Activated naive CD4-positive, alpha-beta T cell treated with anti-CD3 and anti-CD28 coated beads, Interleukin-2, amount 10 ng/mL, durations not matched to agents 7 days and 5 days (primary cell): ENCODE results near the gene CDK7.
A peak's percentile ranks its signal among the peaks of the same experiment; 100 is the strongest.

Source experiments
- CTCF ChIA-PET: fragments of 350-600 bp; sonication (Branson Sonifier 250); formaldehyde crosslinking; loops from one replicate; lab custom pipeline; 2021; ENCODE audit warnings: antibody characterized with exemption; lab: Charles Lee
- DNase-seq: peaks from one replicate; pipeline ENCODE4 v3.0.0-alpha.2; 2020
- H3K27ac Mint-ChIP-seq: one replicate; pipeline ENCODE4 v1.8.0; 2021; ENCODE audit warnings: mild to moderate bottlenecking, moderate library complexity, mixed read lengths
- H3K27me3 Mint-ChIP-seq: one replicate; pipeline ENCODE4 v1.8.0; 2021; ENCODE audit warnings: mild to moderate bottlenecking, mixed read lengths
- H3K36me3 Mint-ChIP-seq: one replicate; pipeline ENCODE4 v1.8.0; 2021; ENCODE audit warnings: mixed read lengths
- H3K4me1 Mint-ChIP-seq: one replicate; pipeline ENCODE4 v1.8.0; 2021; ENCODE audit warnings: mixed read lengths
- H3K4me3 Mint-ChIP-seq: one replicate; pipeline ENCODE4 v1.8.0; 2021; ENCODE audit warnings: mild to moderate bottlenecking, moderate library complexity, mixed read lengths
- H3K9me3 Mint-ChIP-seq: one replicate; pipeline ENCODE4 v1.8.0; 2021; ENCODE audit warnings: mixed read lengths

CDK7 gene

DNA sequence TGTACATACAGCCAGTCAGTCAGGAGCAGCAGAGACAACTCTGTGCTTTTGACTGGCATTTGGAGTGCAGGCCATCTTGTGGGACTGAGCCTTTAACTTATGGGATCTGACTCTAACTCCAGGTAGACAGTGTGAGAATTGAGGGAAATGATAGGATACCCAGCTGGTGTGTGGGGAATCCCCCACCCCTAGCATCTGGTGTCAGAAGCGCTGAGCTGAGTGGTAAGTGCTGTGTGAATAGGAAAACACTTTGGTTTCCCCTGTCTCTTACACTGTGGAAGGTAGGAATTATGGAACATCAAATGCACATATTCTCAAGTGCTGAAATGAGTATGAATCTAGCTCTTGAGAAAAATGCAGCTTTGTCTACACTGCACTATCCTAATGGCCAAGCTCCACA lies 54.0 kb downstream of the CDK7 start:
- H3K4me3 Mint-ChIP-seq = no peak overlapping the region
- H3K27me3 Mint-ChIP-seq = no peaks in the 10 kb centered on the region
- peaks cover 11% of the 10 kb centered on the region for H3K36me3 Mint-ChIP-seq
- CTCF ChIA-PET = interaction anchor here (1.4 kb wide), 1 partner anchor 44 kb away, joined by 4 read pairs; the partner anchor contains the start of gene CCDC125
- no peaks in the 10 kb centered on the region for H3K9me3 Mint-ChIP-seq
- H3K4me1 Mint-ChIP-seq = no peaks in the 10 kb centered on the region
- no peak overlapping the region for H3K27ac Mint-ChIP-seq
- DNase-seq = no peak

GRCh38 chr5:69292306-69292705 lies 57.6 kb downstream of the CDK7 start:
- Mint-ChIP-seq H3K4me3 (no peak overlapping the region), H3K9me3 (no peaks in the 10 kb centered on the region), H3K27ac (no peak overlapping the region), H3K4me1 (no peaks in the 10 kb centered on the region), H3K36me3 (no peaks in the 10 kb centered on the region), H3K27me3 (no peaks in the 10 kb centered on the region)
- CTCF ChIA-PET = no interaction called here
- DNase-seq = no peak

GRCh38 chr5:69293882-69294281 lies 59.2 kb downstream of the CDK7 start:
- Mint-ChIP-seq H3K27ac (no peak overlapping the region), H3K36me3 (no peaks in the 10 kb centered on the region), H3K27me3 (no peaks in the 10 kb centered on the region), H3K4me1 (no peaks in the 10 kb centered on the region), H3K9me3 (no peaks in the 10 kb centered on the region), H3K4me3 (no peak overlapping the region)
- CTCF ChIA-PET = no interaction called here
- DNase-seq = no peak

DNA sequence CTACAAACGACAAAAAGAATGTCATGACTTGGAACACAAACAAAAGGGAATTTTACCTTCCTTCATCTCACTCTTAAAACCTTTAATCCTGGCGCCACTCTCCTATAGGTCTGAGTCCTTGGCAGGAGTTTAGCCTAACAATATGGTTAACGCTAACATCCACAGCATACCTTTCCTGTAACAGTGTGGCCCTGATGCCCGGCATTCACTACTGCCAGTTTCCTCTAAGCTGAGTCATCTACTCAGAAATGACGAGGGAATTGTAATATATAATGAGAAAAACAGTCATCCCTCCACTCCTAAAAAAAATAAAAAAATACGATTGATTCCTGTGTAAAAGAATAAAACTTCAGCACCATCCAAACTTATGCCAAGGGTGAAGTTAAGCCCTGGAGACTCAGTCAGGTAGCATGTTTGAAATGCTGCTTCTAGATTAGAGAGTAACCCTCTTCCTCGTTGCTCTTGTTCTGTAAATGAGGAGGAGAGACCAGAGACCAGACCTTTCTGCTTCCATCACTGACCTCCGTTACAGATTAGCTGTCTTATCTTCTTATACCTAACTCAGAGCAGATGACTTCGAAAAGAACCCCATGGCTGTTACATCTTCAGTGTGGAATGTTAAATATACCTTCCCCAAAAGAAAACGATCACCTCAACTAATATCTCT lies 60.5 kb downstream of the CDK7 start:
- Mint-ChIP-seq H3K9me3 (no peaks in the 10 kb centered on the region), H3K36me3 (peaks cover 5% of the 10 kb centered on the region), H3K27me3 (no peaks in the 10 kb centered on the region), H3K4me1 (no peaks in the 10 kb centered on the region), H3K4me3 (no peak overlapping the region), H3K27ac (no peak overlapping the region)
- CTCF ChIA-PET = no interaction called here
- DNase-seq = no peak

DNA sequence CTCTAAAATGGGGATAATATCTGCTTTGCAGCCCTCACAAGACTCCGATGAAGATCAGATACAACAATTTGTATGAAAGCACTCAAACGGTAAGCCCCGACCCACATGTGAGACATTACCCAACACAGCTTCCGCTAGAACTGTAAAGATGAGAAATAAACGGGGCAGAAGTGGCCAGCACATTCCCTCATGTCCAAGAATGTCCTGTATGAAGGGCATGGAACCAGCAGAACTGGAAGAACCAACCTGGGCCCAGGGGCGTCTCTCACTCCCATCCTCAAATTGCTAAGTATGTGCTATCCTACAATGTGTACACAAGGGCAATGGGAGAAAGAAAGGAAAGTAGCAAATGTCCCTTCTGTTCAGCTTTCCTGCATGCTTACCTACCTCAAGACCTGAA lies 64.9 kb downstream of the CDK7 start:
- no peak for DNase-seq
- no peak overlapping the region for H3K27ac Mint-ChIP-seq
- no peak overlapping the region for H3K4me3 Mint-ChIP-seq
- CTCF ChIA-PET = interaction anchor here (0.6 kb wide), 1 partner anchor 123 kb away, joined by 3 read pairs; no protein-coding TSS in a partner anchor
- H3K27me3 Mint-ChIP-seq = no peaks in the 10 kb centered on the region
- no peaks in the 10 kb centered on the region for H3K4me1 Mint-ChIP-seq
- peaks cover 6% of the 10 kb centered on the region for H3K36me3 Mint-ChIP-seq
- no peaks in the 10 kb centered on the region for H3K9me3 Mint-ChIP-seq

GRCh38 chr5:69300537-69301203 lies 66.0 kb downstream of the CDK7 start:
- H3K36me3 Mint-ChIP-seq = peaks cover 9% of the 10 kb centered on the region
- H3K4me1 Mint-ChIP-seq = no peaks in the 10 kb centered on the region
- DNase-seq = no peak
- H3K27ac Mint-ChIP-seq = no peak overlapping the region
- H3K9me3 Mint-ChIP-seq = no peaks in the 10 kb centered on the region
- H3K4me3 Mint-ChIP-seq = no peak overlapping the region
- CTCF ChIA-PET = interaction anchor here (0.6 kb wide), 1 partner anchor 124 kb away, joined by 3 read pairs; no protein-coding TSS in a partner anchor
- H3K27me3 Mint-ChIP-seq = no peaks in the 10 kb centered on the region

DNA sequence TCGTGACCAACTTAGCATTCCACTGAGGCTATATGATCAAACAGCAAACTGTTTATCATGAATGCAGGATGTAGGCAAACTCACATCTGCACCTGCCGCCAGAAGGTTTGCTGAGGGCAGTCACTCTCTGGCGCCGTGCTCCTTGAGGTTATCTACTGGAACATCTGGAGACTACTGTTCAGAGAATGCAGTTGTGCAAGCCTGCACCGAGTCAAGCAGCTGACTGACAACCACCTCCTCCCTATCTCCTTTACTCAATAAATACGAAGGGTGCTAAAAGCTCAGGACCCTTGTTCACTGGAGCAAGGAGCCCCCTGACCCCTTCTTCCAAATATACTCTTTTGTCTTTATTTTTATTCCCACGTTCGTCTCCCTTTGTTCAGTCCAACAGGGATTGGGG lies 70.8 kb downstream of the CDK7 start:
- CTCF ChIA-PET = no interaction called here
- Mint-ChIP-seq H3K36me3 (peaks cover 32% of the 10 kb centered on the region), H3K4me1 (no peaks in the 10 kb centered on the region)

GRCh38 chr5:69308046-69308553 lies 73.4 kb downstream of the CDK7 start:
- H3K4me3 Mint-ChIP-seq = no peak overlapping the region
- no peaks in the 10 kb centered on the region for H3K4me1 Mint-ChIP-seq
- H3K36me3 Mint-ChIP-seq = peaks cover 45% of the 10 kb centered on the region
- DNase-seq = no peak
- H3K27me3 Mint-ChIP-seq = no peaks in the 10 kb centered on the region
- CTCF ChIA-PET = no interaction called here
- no peak overlapping the region for H3K27ac Mint-ChIP-seq
- H3K9me3 Mint-ChIP-seq = peaks cover 5% of the 10 kb centered on the region

More for the DNA sequence above, 70.8 kb downstream of the CDK7 start:
- Mint-ChIP-seq H3K27ac (no peak overlapping the region), H3K9me3 (peaks cover 5% of the 10 kb centered on the region), H3K4me3 (no peak overlapping the region), H3K27me3 (no peaks in the 10 kb centered on the region)
- DNase-seq = no peak

GRCh38 chr5:69309380-69309779 lies 74.7 kb downstream of the CDK7 start:
- no peak for DNase-seq
- Mint-ChIP-seq H3K36me3 (peaks cover 45% of the 10 kb centered on the region), H3K4me3 (no peak overlapping the region), H3K4me1 (no peaks in the 10 kb centered on the region), H3K9me3 (peaks cover 5% of the 10 kb centered on the region), H3K27ac (no peak overlapping the region), H3K27me3 (no peaks in the 10 kb centered on the region)
- CTCF ChIA-PET = no interaction called here

DNA sequence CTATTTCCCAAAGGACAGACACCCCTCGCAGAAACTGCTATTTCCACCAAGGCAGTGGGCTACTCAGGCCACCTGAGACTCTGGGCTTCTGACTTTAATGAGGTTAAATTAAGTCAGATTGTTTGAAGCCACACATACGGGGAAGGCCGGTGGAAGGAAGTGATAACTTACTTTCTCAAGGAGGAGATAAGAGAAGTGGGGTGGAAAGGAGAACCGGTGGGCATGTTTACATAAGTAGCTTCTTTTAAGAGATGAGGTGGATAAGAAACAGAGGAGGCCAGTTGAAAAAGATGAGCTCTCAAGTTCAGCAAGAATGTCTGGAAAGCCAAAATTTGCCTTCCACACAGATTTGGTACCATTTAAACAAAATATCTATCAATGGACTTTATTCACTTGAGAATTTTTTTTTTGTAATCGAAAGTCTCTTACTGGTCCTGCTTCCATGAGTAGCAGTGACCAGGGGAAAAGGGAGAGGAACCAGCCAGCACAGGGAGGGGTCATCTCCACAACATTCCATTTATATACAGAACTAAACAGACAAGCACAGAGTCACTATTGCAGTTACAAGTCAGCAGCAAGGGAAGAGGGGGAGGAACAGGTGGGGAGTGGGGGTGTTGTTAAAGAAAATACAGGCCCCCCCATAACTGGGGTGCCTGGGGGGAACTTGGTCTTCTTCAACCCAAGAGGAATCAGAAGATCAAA lies 77.9 kb downstream of the CDK7 start:
- CTCF ChIA-PET = interaction anchor here (0.6 kb wide), 1 partner anchor 47 kb away, joined by 3 read pairs; no protein-coding TSS in a partner anchor
- Mint-ChIP-seq H3K4me3 (no peak overlapping the region), H3K4me1 (no peaks in the 10 kb centered on the region), H3K9me3 (peaks cover 5% of the 10 kb centered on the region), H3K36me3 (peaks cover 40% of the 10 kb centered on the region), H3K27me3 (no peaks in the 10 kb centered on the region), H3K27ac (peak overlapping the region; percentile 42)
- DNase-seq = no peak

GRCh38 chr5:69313428-69313827 lies 78.7 kb downstream of the CDK7 start:
- Mint-ChIP-seq H3K4me1 (no peaks in the 10 kb centered on the region), H3K27me3 (no peaks in the 10 kb centered on the region), H3K9me3 (peaks cover 5% of the 10 kb centered on the region), H3K36me3 (peaks cover 34% of the 10 kb centered on the region), H3K4me3 (no peak overlapping the region), H3K27ac (no peak overlapping the region)
- CTCF ChIA-PET = no interaction called here
- no peak for DNase-seq

DNA sequence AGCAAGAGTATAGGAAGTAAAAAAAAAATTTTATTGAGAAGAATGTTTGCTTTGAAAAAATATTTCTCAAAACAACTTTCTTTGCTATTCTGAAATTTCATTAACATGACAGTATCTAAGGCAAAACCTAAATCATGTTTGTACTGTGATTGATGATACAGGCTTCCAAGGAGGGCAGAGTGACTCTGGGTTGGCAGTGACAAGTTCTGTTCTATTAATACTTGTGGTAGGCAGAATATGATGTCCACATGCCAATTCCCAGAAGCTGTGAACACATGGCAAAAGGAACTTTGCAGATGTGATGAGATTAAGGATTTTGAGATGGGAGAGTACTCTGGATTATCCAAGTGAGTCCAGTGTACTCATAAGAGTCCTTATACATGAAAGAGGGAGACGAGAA lies 81.3 kb downstream of the CDK7 start:
- no peak overlapping the region for H3K4me3 Mint-ChIP-seq
- no peak for DNase-seq
- H3K9me3 Mint-ChIP-seq = no peaks in the 10 kb centered on the region
- H3K27ac Mint-ChIP-seq = no peak overlapping the region
- no peaks in the 10 kb centered on the region for H3K27me3 Mint-ChIP-seq
- no peaks in the 10 kb centered on the region for H3K4me1 Mint-ChIP-seq
- H3K36me3 Mint-ChIP-seq = peaks cover 16% of the 10 kb centered on the region
- CTCF ChIA-PET = no interaction called here

DNA sequence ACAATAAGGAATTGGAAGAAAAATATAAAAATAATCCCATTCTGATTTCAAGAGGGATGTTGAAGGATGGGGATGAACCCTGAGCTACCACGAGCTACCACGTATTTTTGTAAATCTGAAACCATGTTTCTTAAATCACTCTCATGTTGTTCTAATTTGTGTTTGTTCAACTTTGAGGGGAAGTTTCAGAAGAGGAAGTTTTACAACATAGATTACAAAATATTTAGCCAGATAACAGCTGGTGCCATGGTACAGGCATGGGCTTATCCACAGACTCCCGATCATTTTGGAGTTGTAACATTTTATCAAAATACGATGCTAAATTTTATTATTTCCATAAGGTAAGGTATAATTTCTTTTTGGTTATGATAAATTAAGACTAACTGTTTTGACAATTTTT lies 82.7 kb downstream of the CDK7 start:
- Mint-ChIP-seq H3K9me3 (no peaks in the 10 kb centered on the region), H3K27ac (no peak overlapping the region), H3K36me3 (peaks cover 11% of the 10 kb centered on the region), H3K27me3 (no peaks in the 10 kb centered on the region), H3K4me1 (no peaks in the 10 kb centered on the region), H3K4me3 (no peak overlapping the region)
- no peak for DNase-seq
- CTCF ChIA-PET = interaction anchor here (1.0 kb wide), 1 partner anchor 26 kb away, joined by 3 read pairs; no protein-coding TSS in a partner anchor

DNA sequence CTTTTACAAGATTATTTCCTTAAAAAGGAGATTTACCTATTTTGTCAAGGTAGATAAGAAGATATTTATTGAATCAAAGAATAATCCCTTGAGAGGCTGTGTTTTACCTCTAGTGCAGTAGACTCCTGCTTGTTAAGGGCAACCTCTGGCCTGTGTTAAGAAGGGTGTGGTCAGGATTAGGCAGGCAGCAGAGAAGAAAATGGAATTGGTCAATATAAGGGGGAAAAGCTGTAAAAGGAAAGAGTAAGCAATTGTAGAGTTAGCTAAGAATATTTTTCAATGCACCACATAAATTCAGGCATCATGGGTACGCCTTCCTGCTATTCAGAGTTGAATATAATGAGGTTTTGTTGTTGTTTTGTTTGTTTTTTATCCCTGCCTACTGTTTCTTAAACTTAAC lies 91.7 kb downstream of the CDK7 start:
- CTCF ChIA-PET = no interaction called here
- H3K4me1 Mint-ChIP-seq = no peaks in the 10 kb centered on the region
- no peak for DNase-seq
- no peaks in the 10 kb centered on the region for H3K9me3 Mint-ChIP-seq
- no peak overlapping the region for H3K27ac Mint-ChIP-seq
- H3K36me3 Mint-ChIP-seq = no peaks in the 10 kb centered on the region
- H3K27me3 Mint-ChIP-seq = no peaks in the 10 kb centered on the region
- H3K4me3 Mint-ChIP-seq = no peak overlapping the region
